IMR-90 (cell line): ENCODE measurements around the gene LUZP1. TPM values are rescaled to one million over a fixed set of nuclear protein-coding genes. Genes with fewer than 3 reads are reported as not detected.

Experiments
- ATAC-seq: fragments of 200-7000 bp; cut with Tn5 transposase; 2 replicates; pipeline ENCODE4 v1.9.1; 2020; ENCODE audit warnings: low read depth, mild to moderate bottlenecking, moderate library complexity
- BruUV-seq: library from RNA; stranded (reverse); fragments of 400-500 nt; replicated peaks from 2 replicates; lab custom pipeline; 2021; lab: Mats Ljungman, UMichigan
- CTCF ChIA-PET: fragments of 300-600 bp; formaldehyde crosslinking; extraction: SDS; loops from one replicate; lab custom pipeline; 2021; ENCODE audit warnings: antibody characterized with exemption; lab: Yijun Ruan, JAX
- POLR2A ChIA-PET: fragments of 300-600 bp; sonication (Branson Sonifier 250); formaldehyde crosslinking; loops from one replicate; lab custom pipeline; 2022; ENCODE audit warnings: antibody characterized with exemption; ENCODE audit not compliant: unreplicated experiment; lab: Charles Lee
- DNase-seq: peaks from one replicate; pipeline ENCODE4 v3.0.0; 2013
- H2AFZ ChIP-seq: replicated peaks from 2 replicates; pipeline ENCODE3; 2013; ENCODE audit warnings: low read length, mild to moderate bottlenecking; ENCODE audit not compliant: poor library complexity
- H2AK5ac ChIP-seq: 2 replicates; pipeline ENCODE4 v1.6.1; 2013; ENCODE audit warnings: low read depth, low read length, inconsistent platforms
- H2AK9ac ChIP-seq: replicated peaks from 2 replicates; pipeline ENCODE3; 2013; ENCODE audit warnings: mild to moderate bottlenecking, low read depth, low read length, moderate library complexity; ENCODE audit not compliant: poor library complexity
- H2BK120ac ChIP-seq: 2 replicates; pipeline ENCODE4 v1.6.1; 2013; ENCODE audit warnings: low read depth, low read length, inconsistent platforms
- H2BK15ac ChIP-seq: 3 replicates; pipeline ENCODE4 v1.6.1; 2013; ENCODE audit warnings: low read depth, low read length, inconsistent platforms
- H2BK20ac ChIP-seq: 2 replicates; pipeline ENCODE4 v1.6.1; 2013; ENCODE audit warnings: low read depth, mild to moderate bottlenecking, inconsistent platforms, low read length, moderate library complexity
- H2BK5ac ChIP-seq: 2 replicates; pipeline ENCODE4 v1.6.1; 2013; ENCODE audit warnings: mild to moderate bottlenecking, low read depth, low read length, inconsistent platforms; ENCODE audit not compliant: poor library complexity, severe bottlenecking
- H3K14ac ChIP-seq: replicated peaks from 2 replicates; pipeline ENCODE4 v1.6.1; 2013; ENCODE audit warnings: low read depth, low read length, inconsistent platforms
- H3K18ac ChIP-seq: 2 replicates; pipeline ENCODE4 v1.6.1; 2013; ENCODE audit warnings: low read depth, low read length, control low read depth
- H3K23ac ChIP-seq: 2 replicates; pipeline ENCODE4 v1.6.1; 2013; ENCODE audit warnings: low read depth, low read length, inconsistent platforms
- H3K27ac ChIP-seq: 2 replicates; pipeline ENCODE4 v1.5.1; 2013; ENCODE audit warnings: mild to moderate bottlenecking, control low read depth, low read length; ENCODE audit not compliant: insufficient read depth
- H3K27me3 ChIP-seq: 2 replicates; pipeline ENCODE4 v1.6.1; 2013; ENCODE audit warnings: low read length; ENCODE audit not compliant: control insufficient read depth, insufficient read depth
- H3K36me3 ChIP-seq: 2 replicates; pipeline ENCODE4 v1.6.1; 2013; ENCODE audit warnings: low read length, mixed read lengths; ENCODE audit not compliant: control insufficient read depth, insufficient read depth
- H3K4ac ChIP-seq: 2 replicates; pipeline ENCODE4 v1.6.1; 2013; ENCODE audit warnings: low read depth, low read length, inconsistent platforms
- H3K4me1 ChIP-seq: 2 replicates; pipeline ENCODE4 v1.6.1; 2013; ENCODE audit warnings: low read length, mixed read lengths; ENCODE audit not compliant: control insufficient read depth, insufficient read depth
- H3K4me2 ChIP-seq: 2 replicates; pipeline ENCODE4 v1.6.1; 2013; ENCODE audit warnings: low read depth, mild to moderate bottlenecking, control low read depth, low read length, moderate library complexity
- H3K4me3 ChIP-seq: 2 replicates; pipeline ENCODE4 v1.5.1; 2013; ENCODE audit warnings: low read depth, mild to moderate bottlenecking, control low read depth, low read length, moderate library complexity; ENCODE audit not compliant: insufficient read depth
- H3K56ac ChIP-seq: 2 replicates; pipeline ENCODE4 v1.6.1; 2013; ENCODE audit warnings: low read length, inconsistent platforms; ENCODE audit not compliant: insufficient read depth; ENCODE audit errors: extremely low read depth
- H3K79me1 ChIP-seq, 2 experiments: 2 replicates each; pipeline ENCODE4 v1.6.1; 2013; ENCODE audit warnings: low read length in 2 of 2, inconsistent platforms in 1 of 2, low read depth in 1 of 2
- H3K9ac ChIP-seq: 2 replicates; pipeline ENCODE4 v1.6.1; 2013; ENCODE audit warnings: low read depth, low read length, control low read depth
- H3K9me1 ChIP-seq: 2 replicates; pipeline ENCODE4 v1.6.1; 2013; ENCODE audit warnings: low read length, inconsistent platforms; ENCODE audit not compliant: insufficient read depth
- H3K9me3 ChIP-seq: 2 replicates; pipeline ENCODE4 v1.6.1; 2013; ENCODE audit warnings: low read length; ENCODE audit not compliant: control insufficient read depth, insufficient read depth
- H4K20me1 ChIP-seq: 2 replicates; pipeline ENCODE4 v1.6.1; 2013; ENCODE audit warnings: low read length, inconsistent platforms; ENCODE audit not compliant: insufficient read depth
- H4K5ac ChIP-seq: 2 replicates; pipeline ENCODE4 v1.6.1; 2013; ENCODE audit warnings: mild to moderate bottlenecking, low read depth, low read length, control low read depth
- H4K8ac ChIP-seq, 2 experiments: 2 replicates each; pipeline ENCODE4 v1.6.1; 2013; ENCODE audit warnings: low read depth in 2 of 2, low read length in 2 of 2, control low read depth in 1 of 2, inconsistent platforms in 1 of 2
- H4K91ac ChIP-seq: 2 replicates; pipeline ENCODE4 v1.6.1; 2013; ENCODE audit warnings: low read depth, low read length, inconsistent platforms; ENCODE audit not compliant: insufficient read depth
- BHLHE40 ChIP-seq: fragments of 150-350 bp; IDR thresholded peaks from 2 replicates; pipeline ENCODE4 v1.6.1; 2016; ENCODE audit warnings: mild to moderate bottlenecking, low read depth, low read length
- CHD1 ChIP-seq: IDR thresholded peaks from 2 replicates; pipeline ENCODE4 v1.6.1; 2012; ENCODE audit warnings: low read depth, low read length, improper control_type of control experiment
- ELK1 ChIP-seq: fragments of 150-350 bp; IDR thresholded peaks from 2 replicates; pipeline ENCODE4 v1.6.1; 2016; ENCODE audit warnings: low read depth, mild to moderate bottlenecking, low read length, moderate library complexity, borderline replicate concordance
- FOS ChIP-seq: fragments of 150-350 bp; IDR thresholded peaks from 2 replicates; pipeline ENCODE4 v1.6.1; 2016; ENCODE audit warnings: low read depth, low read length
- MAFK ChIP-seq: IDR thresholded peaks from 2 replicates; pipeline ENCODE4 v1.6.1; 2012; ENCODE audit warnings: low read depth, low read length, improper control_type of control experiment
- MAZ ChIP-seq: IDR thresholded peaks from 2 replicates; pipeline ENCODE4 v1.6.1; 2012; ENCODE audit warnings: low read depth, mild to moderate bottlenecking, low read length, improper control_type of control experiment, moderate library complexity, borderline replicate concordance
- MXI1 ChIP-seq: IDR thresholded peaks from 2 replicates; pipeline ENCODE4 v1.6.1; 2012; ENCODE audit warnings: low read depth, mild to moderate bottlenecking, low read length, moderate library complexity, borderline replicate concordance
- NFE2L2 ChIP-seq: fragments of 150-350 bp; IDR thresholded peaks from 2 replicates; pipeline ENCODE4 v1.6.1; 2016; ENCODE audit warnings: low read depth, mild to moderate bottlenecking, low read length
- RAD21 ChIP-seq: IDR thresholded peaks from 2 replicates; pipeline ENCODE4 v1.6.1; 2012; ENCODE audit warnings: low read length, improper control_type of control experiment
- RCOR1 ChIP-seq: IDR thresholded peaks from 2 replicates; pipeline ENCODE4 v1.6.1; 2012; ENCODE audit warnings: mild to moderate bottlenecking, low read length, improper control_type of control experiment; ENCODE audit not compliant: insufficient replicate concordance
- RFX5 ChIP-seq: IDR thresholded peaks from 2 replicates; pipeline ENCODE4 v1.8.0; 2012; ENCODE audit warnings: low read depth, mild to moderate bottlenecking, low read length, moderate library complexity
- SMC3 ChIP-seq: fragments of 150-350 bp; IDR thresholded peaks from 2 replicates; pipeline ENCODE4 v1.6.1; 2016; ENCODE audit warnings: low read depth, mild to moderate bottlenecking, antibody characterized with exemption, low read length, moderate library complexity
- WGBS, 2 experiments: methylation state at CpG; one replicate each; pipeline versions ENCODE4 v1.1.5 to v1.1.7; 2013; ENCODE audit warnings: missing lambda C conversion rate in 2 of 2; ENCODE audit not compliant: insufficient read length in 1 of 2; ENCODE audit errors: extremely low coverage in 2 of 2; 5-methylcytosine and 5-hydroxymethylcytosine counted together
- dilution Hi-C: fragments of 300-500 bp; cut with HindIII; formaldehyde crosslinking; loops from one replicate; pipeline ENCODE4 v1.14.3; 2018; ENCODE audit warnings: low sequenced_read_pairs; ENCODE audit not compliant: unreplicated experiment
- in situ Hi-C: fragments of 300-500 bp; cut with MboI; formaldehyde crosslinking; loops from 3 replicates; pipeline ENCODE4 v1.14.3; 2019; ENCODE audit warnings: low sequenced_read_pairs, inconsistent platforms, mixed read lengths
- intact Hi-C: fragments of 100-400 bp; cut with micrococcal nuclease; formaldehyde crosslinking; loops from 2 replicates; pipeline ENCODE4 v1.10.0; 2022
- polyA plus RNA-seq, 3 experiments: library from polyadenylated mRNA; depleted of rRNA; stranded (reverse); fragments of >200 nt; gene quantifications; 2 replicates each; pipeline ENCODE4 v1.2.3, GENCODE V29; 2012; ENCODE audit warnings: low replicate concordance in 1 of 3
- total RNA-seq: library from RNA; depleted of rRNA; stranded (reverse); fragments of >200 nt; gene quantifications from 2 replicates; pipeline ENCODE4 v1.2.3, GENCODE V29; 2012
- TF ChIP-seq, protein P1 (sequence below): fragments of 150-350 bp; IDR thresholded peaks from 2 replicates; pipeline ENCODE4 v1.6.1; 2017; ENCODE audit warnings: mild to moderate bottlenecking, antibody characterized with exemption, low read length, low read depth

The LUZP1 gene
- total and polyA plus RNA-seq, 2 of the 4 experiments (the other 2 are of a cell fraction): 13.1 to 31.7 TPM

GRCh38 chr1:23103001-23103889 is 65.4 kb downstream of the LUZP1 start:
- H4K8ac ChIP-seq: peak overlapping the region in 1 of 2 experiments; percentile 69; a peak in 2 of 4 replicates
- peaks cover 11 to 77% of the 10 kb centered on the region in 2 experiments; a peak in 3 of 4 replicates for H3K79me1 ChIP-seq
- peak overlapping the region; percentile 27; the same call in 1 of the 2 replicates for H2AK5ac ChIP-seq
- H3K56ac ChIP-seq: no peak overlapping the region
- peaks cover 17% of the 10 kb centered on the region for H3K4me1 ChIP-seq
- dilution Hi-C loops: no loop called here
- ChIA-PET CTCF (interaction anchor here (1.6 kb wide), 1 partner anchor 81 kb away, joined by 8 read pairs; no protein-coding TSS in a partner anchor), POLR2A (interaction anchor here (0.6 kb wide), 1 partner anchor 16 kb away, joined by 3 read pairs; no protein-coding TSS in a partner anchor)
- H3K23ac ChIP-seq: no peak overlapping the region
- H3K4me3 ChIP-seq: no peak overlapping the region
- in situ Hi-C loops: no loop called here
- H3K36me3 ChIP-seq: peaks cover 14% of the 10 kb centered on the region
- peak overlapping the region; percentile 20 for H3K27ac ChIP-seq
- intact Hi-C loops: loop anchor here (5.0 kb wide), 1 partner anchor 169 kb away; no protein-coding TSS in a partner anchor
- H2BK5ac ChIP-seq: peak overlapping the region; percentile 59
- peaks cover 8% of the 10 kb centered on the region; the same call in 1 of the 2 replicates for H3K9me1 ChIP-seq
- no TSS peak for BruUV-seq
- peak; percentile 63 for DNase-seq
- no peak for ATAC-seq
- H2BK15ac ChIP-seq: peak overlapping the region; percentile 41; the same call in 2 of the 3 replicates
- TF ChIP-seq RAD21: no peak
- no peak for TF ChIP-seq RFX5
- TF ChIP-seq, protein P1, sequence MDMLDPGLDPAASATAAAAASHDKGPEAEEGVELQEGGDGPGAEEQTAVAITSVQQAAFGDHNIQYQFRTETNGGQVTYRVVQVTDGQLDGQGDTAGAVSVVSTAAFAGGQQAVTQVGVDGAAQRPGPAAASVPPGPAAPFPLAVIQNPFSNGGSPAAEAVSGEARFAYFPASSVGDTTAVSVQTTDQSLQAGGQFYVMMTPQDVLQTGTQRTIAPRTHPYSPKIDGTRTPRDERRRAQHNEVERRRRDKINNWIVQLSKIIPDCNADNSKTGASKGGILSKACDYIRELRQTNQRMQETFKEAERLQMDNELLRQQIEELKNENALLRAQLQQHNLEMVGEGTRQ: no peak
- TF ChIP-seq ELK1: no peak
- TF ChIP-seq CHD1: no peak
- no peak for TF ChIP-seq SMC3
- no peak for TF ChIP-seq NFE2L2
- no peak for TF ChIP-seq BHLHE40
- no peak for TF ChIP-seq MAFK
- no peak for TF ChIP-seq RCOR1
- TF ChIP-seq MXI1: no peak
- TF ChIP-seq MAZ: no peak
- TF ChIP-seq FOS: no peak
- H3K4ac ChIP-seq: peak overlapping the region; percentile 29
- peak overlapping the region; percentile 74 for H3K14ac ChIP-seq
- H3K27me3 ChIP-seq: no peaks in the 10 kb centered on the region
- no peak overlapping the region for H2AK9ac ChIP-seq
- H4K20me1 ChIP-seq: peaks cover 54% of the 10 kb centered on the region
- peak overlapping the region; percentile 49 for H3K4me2 ChIP-seq
- peak overlapping the region; percentile 7 for H4K91ac ChIP-seq
- H3K9ac ChIP-seq: no peak overlapping the region
- 0 out of 2 replicates have a peak overlapping the region, but pooled peaks have one; percentile 35 for H2BK20ac ChIP-seq
- no peak overlapping the region for H2AFZ ChIP-seq
- peak overlapping the region; percentile 33; the same call in 1 of the 2 replicates for H3K18ac ChIP-seq
- no peak overlapping the region for H4K5ac ChIP-seq
- no CpG with 5 or more reads among the region's 10 CpGs for WGBS, 2 experiments
- no peaks in the 10 kb centered on the region for H3K9me3 ChIP-seq
- peak overlapping the region; percentile 59; the same call in 1 of the 2 replicates for H2BK120ac ChIP-seq
